Activated naive CD8-positive, alpha-beta T cell treated with anti-CD3 and anti-CD28 coated beads for 36 hours (primary cell): Measurements from ENCODE around the gene NENF. TPM values are rescaled to one million over a fixed set of nuclear protein-coding genes. Genes with fewer than 3 reads are reported as not detected.

Experiments used
- DNase-seq: peaks from one replicate; pipeline ENCODE4 v3.0.0; 2021
- H3K27ac Mint-ChIP-seq: one replicate; pipeline ENCODE4 v1.8.0; 2022; ENCODE audit warnings: mild to moderate bottlenecking, moderate library complexity, mixed read lengths
- H3K27me3 Mint-ChIP-seq: one replicate; pipeline ENCODE4 v1.8.0; 2022; ENCODE audit warnings: mild to moderate bottlenecking, mixed read lengths
- H3K36me3 Mint-ChIP-seq: one replicate; pipeline ENCODE4 v1.8.0; 2021; ENCODE audit warnings: mild to moderate bottlenecking, mixed read lengths
- H3K4me1 Mint-ChIP-seq: one replicate; pipeline ENCODE4 v1.8.0; 2021; ENCODE audit warnings: mixed read lengths
- H3K4me3 Mint-ChIP-seq: one replicate; pipeline ENCODE4 v1.8.0; 2022; ENCODE audit warnings: mild to moderate bottlenecking, moderate library complexity, mixed read lengths
- H3K9me3 Mint-ChIP-seq: one replicate; pipeline ENCODE4 v1.8.0; 2022; ENCODE audit warnings: mixed read lengths
- total RNA-seq, 2 experiments: library from RNA; stranded (reverse); gene quantifications; one replicate each; pipeline ENCODE4 v1.2.3, GENCODE V29; 2021

The NENF gene
- total RNA-seq, 2 experiments from 2014 or later = 36.4 to 38.7 TPM

DNA sequence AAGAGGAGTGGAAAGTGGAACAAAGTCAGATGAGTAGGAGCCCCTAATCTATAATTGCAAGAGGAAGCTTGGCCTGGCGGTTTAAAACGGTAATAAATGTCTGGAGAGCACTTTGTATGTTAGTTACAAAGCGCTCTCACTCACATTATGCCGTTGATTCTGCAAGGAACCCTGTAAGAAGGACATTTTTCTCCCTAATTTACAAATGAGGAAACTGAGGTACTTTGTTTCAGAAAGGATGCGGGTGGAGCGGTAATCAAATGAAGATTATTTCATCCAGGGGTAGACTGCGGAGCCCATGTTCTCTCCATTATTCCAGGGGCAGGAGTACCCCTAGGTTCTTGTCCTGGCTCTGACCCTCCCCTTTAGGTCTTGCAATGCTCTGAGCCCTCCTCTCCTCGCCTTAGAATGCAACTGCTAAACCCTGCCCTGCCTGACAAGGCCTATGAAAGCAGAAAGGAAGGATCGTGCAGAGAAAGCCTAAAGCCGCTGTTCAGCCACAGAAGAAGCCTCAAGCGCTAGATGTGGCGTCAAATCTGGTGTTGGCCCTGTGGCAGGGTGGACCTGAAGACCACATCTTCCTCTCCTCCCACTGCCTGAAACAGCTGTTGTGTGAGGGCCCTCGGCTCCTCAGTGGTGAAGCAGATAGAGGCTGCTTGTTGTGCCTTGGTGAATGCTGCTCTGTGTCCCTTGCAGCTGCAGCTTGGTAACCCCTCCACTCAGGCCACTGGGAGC, 17.4 kb upstream of the NENF start:
- H3K27me3 Mint-ChIP-seq = no peaks in the 10 kb centered on the region
- peak overlapping the region; percentile 95 for H3K27ac Mint-ChIP-seq
- H3K9me3 Mint-ChIP-seq = no peaks in the 10 kb centered on the region
- H3K36me3 Mint-ChIP-seq = peaks cover 18% of the 10 kb centered on the region
- peak; percentile 6 for DNase-seq
- H3K4me3 Mint-ChIP-seq = peak overlapping the region; percentile 98
- peaks cover 26% of the 10 kb centered on the region for H3K4me1 Mint-ChIP-seq

DNA sequence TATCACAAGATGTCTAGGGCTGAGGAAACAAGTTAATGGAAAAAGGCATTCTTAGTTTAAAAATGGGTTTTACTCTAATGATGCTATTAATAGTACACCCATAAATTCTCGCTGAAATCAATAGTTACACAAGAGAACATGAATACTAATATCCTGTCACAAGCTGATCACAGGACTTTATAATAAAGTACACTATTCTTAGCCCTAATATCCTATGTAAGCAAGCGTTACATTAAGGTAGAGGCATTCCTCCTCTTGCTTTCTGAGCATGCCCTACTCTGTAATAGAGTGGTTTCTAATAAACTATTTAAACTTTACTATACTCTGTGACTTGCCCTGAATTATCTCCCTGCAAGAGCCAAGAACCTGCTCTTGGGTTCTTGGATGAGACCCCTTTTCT, 11.6 kb upstream of the NENF start:
- no peak overlapping the region for H3K27ac Mint-ChIP-seq
- no peak overlapping the region for H3K4me3 Mint-ChIP-seq
- H3K9me3 Mint-ChIP-seq = no peaks in the 10 kb centered on the region
- no peaks in the 10 kb centered on the region for H3K4me1 Mint-ChIP-seq
- H3K27me3 Mint-ChIP-seq = peaks cover 6% of the 10 kb centered on the region
- no peaks in the 10 kb centered on the region for H3K36me3 Mint-ChIP-seq
- DNase-seq = no peak

GRCh38 chr1:212423879-212424278, 8.8 kb upstream of the NENF start:
- Mint-ChIP-seq H3K27me3 (peaks cover 6% of the 10 kb centered on the region), H3K9me3 (no peaks in the 10 kb centered on the region), H3K4me1 (no peaks in the 10 kb centered on the region), H3K27ac (no peak overlapping the region), H3K36me3 (no peaks in the 10 kb centered on the region), H3K4me3 (no peak overlapping the region)
- DNase-seq = no peak

- H3K27me3 Mint-ChIP-seq = peaks cover 5% of the 10 kb centered on the region
- no peaks in the 10 kb centered on the region for H3K36me3 Mint-ChIP-seq
- H3K4me1 Mint-ChIP-seq = peaks cover 21% of the 10 kb centered on the region
- H3K27ac Mint-ChIP-seq = no peak overlapping the region
- H3K4me3 Mint-ChIP-seq = no peak overlapping the region
- no peak for DNase-seq
- no peaks in the 10 kb centered on the region for H3K9me3 Mint-ChIP-seq
Measured at GRCh38 chr1:212428496-212428895, 4.2 kb upstream of the NENF start.

- Mint-ChIP-seq H3K36me3 (peaks cover 2% of the 10 kb centered on the region), H3K9me3 (no peaks in the 10 kb centered on the region)
Measured at GRCh38 chr1:212430416-212430815, 2.3 kb upstream of the NENF start.

DNA sequence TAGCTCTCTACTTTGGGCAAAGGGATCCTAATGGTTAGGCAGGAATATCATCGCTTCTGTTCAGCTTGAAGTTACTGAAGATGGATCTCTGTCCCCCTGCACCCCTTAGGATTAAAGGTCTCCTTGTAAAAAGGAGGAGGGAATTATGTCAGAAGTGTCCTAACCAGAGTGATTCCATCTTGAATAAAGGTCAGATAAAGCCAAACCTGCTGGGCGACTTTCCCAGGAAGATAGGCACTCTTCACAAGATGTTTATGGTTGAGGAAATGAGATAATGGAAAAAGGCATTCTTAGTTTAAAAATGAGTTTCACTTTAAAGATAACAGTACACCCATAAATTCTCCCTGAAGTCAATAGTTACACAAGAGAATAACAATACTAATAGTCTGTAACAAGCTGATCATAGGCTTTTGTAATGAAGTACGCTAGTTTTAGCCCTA, 1.7 kb upstream of the NENF start:
- DNase-seq = no peak
- Mint-ChIP-seq H3K36me3 (peaks cover 2% of the 10 kb centered on the region), H3K4me3 (no peak overlapping the region), H3K4me1 (peaks cover 26% of the 10 kb centered on the region), H3K9me3 (no peaks in the 10 kb centered on the region), H3K27ac (no peak overlapping the region), H3K27me3 (no peaks in the 10 kb centered on the region)

More at GRCh38 chr1:212430416-212430815, 2.3 kb upstream of the NENF start:
- Mint-ChIP-seq H3K4me1 (peaks cover 26% of the 10 kb centered on the region), H3K27me3 (no peaks in the 10 kb centered on the region), H3K27ac (no peak overlapping the region), H3K4me3 (no peak overlapping the region)
- no peak for DNase-seq

GRCh38 chr1:212431644-212432043, 1.1 kb upstream of the NENF start:
- Mint-ChIP-seq H3K27ac (peak overlapping the region; percentile 23), H3K36me3 (peaks cover 2% of the 10 kb centered on the region), H3K4me3 (peak overlapping the region; percentile 42), H3K27me3 (no peaks in the 10 kb centered on the region), H3K4me1 (peaks cover 26% of the 10 kb centered on the region), H3K9me3 (no peaks in the 10 kb centered on the region)
- no peak for DNase-seq

GRCh38 chr1:212432272-212432660, 454 bp upstream of the NENF start:
- Mint-ChIP-seq H3K27me3 (no peaks in the 10 kb centered on the region), H3K36me3 (peaks cover 2% of the 10 kb centered on the region), H3K9me3 (no peaks in the 10 kb centered on the region), H3K4me1 (peaks cover 31% of the 10 kb centered on the region), H3K27ac (peak overlapping the region; percentile 78), H3K4me3 (peak overlapping the region; percentile 73)
- no peak for DNase-seq

DNA sequence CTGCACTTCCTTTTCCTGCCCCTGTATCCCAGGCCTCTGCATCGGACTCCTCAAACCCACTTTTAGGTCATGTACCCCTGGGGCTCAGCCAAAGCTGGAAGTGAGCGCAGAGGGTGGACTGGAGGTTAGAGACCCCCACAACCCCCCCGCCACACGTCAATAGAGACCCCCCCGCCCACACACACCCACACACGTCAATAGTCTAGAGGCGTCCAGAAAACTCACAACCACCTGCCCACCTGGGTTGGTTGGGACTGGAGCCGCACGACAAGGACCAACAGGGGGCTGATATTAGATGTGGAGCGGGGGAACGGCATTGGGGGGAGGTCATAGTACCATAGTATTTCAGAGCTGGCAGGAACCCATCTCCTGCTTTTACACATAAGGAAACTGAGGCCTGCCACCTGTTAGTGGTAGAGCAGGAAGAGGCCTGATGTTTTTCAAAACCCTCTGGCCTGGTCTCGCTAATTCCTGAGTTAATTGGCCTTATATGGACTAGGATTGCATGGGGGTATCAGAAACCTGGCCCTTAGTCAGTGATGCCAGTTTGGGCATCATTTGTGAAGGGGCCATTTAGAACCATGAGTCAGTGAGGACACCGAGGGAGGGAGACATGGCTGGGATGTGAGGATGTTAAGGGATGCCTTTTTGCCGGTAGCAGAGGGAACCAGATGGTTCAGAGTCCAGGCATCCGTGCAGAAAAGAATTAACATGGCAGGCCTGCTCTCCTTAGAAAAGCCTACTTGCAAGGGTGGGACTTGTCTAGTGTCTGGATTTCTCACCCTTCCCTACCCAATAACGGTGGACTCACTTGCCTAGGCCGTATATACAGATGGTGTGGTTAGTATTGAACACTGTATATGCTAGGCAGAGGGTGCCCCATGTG, 1.1 kb downstream of the NENF start:
- Mint-ChIP-seq H3K27ac (no peak overlapping the region), H3K4me3 (peak overlapping the region; percentile 74), H3K27me3 (no peaks in the 10 kb centered on the region), H3K4me1 (peaks cover 40% of the 10 kb centered on the region), H3K36me3 (peaks cover 2% of the 10 kb centered on the region), H3K9me3 (no peaks in the 10 kb centered on the region)
- no peak for DNase-seq

DNA sequence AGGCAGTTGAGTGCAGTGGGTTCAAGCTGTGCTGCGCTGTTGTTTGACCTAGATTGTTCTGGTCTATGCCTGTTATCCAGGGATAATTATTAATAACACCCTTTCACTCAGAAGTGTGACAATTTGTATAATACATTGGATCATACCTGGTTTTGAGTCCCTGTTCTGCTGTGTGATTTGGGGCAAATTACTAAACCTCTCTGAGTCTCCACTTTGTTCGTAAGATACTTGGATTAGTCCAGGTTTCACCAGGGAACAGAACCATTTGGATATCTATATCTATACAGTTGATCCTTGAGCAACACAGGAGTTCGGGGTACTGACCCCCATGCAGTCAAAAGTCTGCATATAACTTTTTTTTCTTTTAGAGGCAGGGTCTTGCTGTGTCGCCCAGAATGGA, 2.3 kb downstream of the NENF start:
- Mint-ChIP-seq H3K36me3 (peaks cover 2% of the 10 kb centered on the region), H3K27me3 (no peaks in the 10 kb centered on the region), H3K9me3 (no peaks in the 10 kb centered on the region), H3K4me3 (no peak overlapping the region), H3K27ac (no peak overlapping the region), H3K4me1 (peaks cover 40% of the 10 kb centered on the region)
- no peak for DNase-seq

- H3K4me3 Mint-ChIP-seq = no peak overlapping the region
- H3K36me3 Mint-ChIP-seq = peaks cover 2% of the 10 kb centered on the region
- H3K27ac Mint-ChIP-seq = no peak overlapping the region
- peak; percentile 7 for DNase-seq
- no peaks in the 10 kb centered on the region for H3K27me3 Mint-ChIP-seq
- H3K9me3 Mint-ChIP-seq = no peaks in the 10 kb centered on the region
- H3K4me1 Mint-ChIP-seq = peaks cover 21% of the 10 kb centered on the region
Measured at GRCh38 chr1:212437179-212437798, 4.6 kb downstream of the NENF start.

GRCh38 chr1:212438831-212439237, 6.1 kb downstream of the NENF start:
- Mint-ChIP-seq H3K27ac (no peak overlapping the region), H3K27me3 (no peaks in the 10 kb centered on the region), H3K4me1 (peaks cover 17% of the 10 kb centered on the region), H3K36me3 (peaks cover 2% of the 10 kb centered on the region), H3K4me3 (no peak overlapping the region), H3K9me3 (no peaks in the 10 kb centered on the region)
- DNase-seq = no peak

DNA sequence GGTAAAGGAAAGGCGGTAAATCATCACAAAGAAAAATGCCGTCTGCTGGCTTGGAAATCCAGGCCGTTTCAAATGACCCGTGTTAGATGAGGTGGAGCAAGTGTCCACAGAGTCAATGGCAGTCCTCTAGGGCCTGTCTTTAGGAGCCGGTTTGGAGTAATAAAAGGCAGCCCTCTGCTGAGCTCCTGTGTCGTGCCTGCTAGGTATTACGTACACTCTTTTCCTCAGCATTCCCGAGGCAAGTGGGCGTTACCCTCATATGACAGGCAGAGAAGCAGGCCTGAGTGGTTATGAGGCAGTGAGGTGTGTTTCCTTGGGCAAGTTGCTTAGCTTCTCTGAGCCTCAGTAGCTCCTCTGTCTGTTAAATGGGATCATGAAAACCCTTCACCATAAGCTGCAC, 7.7 kb downstream of the NENF start:
- no peak for DNase-seq
- Mint-ChIP-seq H3K36me3 (peaks cover 6% of the 10 kb centered on the region), H3K27ac (no peak overlapping the region), H3K9me3 (no peaks in the 10 kb centered on the region), H3K27me3 (no peaks in the 10 kb centered on the region), H3K4me1 (peaks cover 14% of the 10 kb centered on the region), H3K4me3 (no peak overlapping the region)

- no peak overlapping the region for H3K27ac Mint-ChIP-seq
- H3K4me3 Mint-ChIP-seq = no peak overlapping the region
- H3K27me3 Mint-ChIP-seq = no peaks in the 10 kb centered on the region
- peaks cover 8% of the 10 kb centered on the region for H3K36me3 Mint-ChIP-seq
- no peak for DNase-seq
- peaks cover 8% of the 10 kb centered on the region for H3K4me1 Mint-ChIP-seq
- no peaks in the 10 kb centered on the region for H3K9me3 Mint-ChIP-seq
Measured at GRCh38 chr1:212442408-212442807, 9.7 kb downstream of the NENF start.

- H3K27ac Mint-ChIP-seq = no peak overlapping the region
- no peak for DNase-seq
- no peak overlapping the region for H3K4me3 Mint-ChIP-seq
- no peaks in the 10 kb centered on the region for H3K27me3 Mint-ChIP-seq
- peaks cover 8% of the 10 kb centered on the region for H3K36me3 Mint-ChIP-seq
- no peaks in the 10 kb centered on the region for H3K4me1 Mint-ChIP-seq
- no peaks in the 10 kb centered on the region for H3K9me3 Mint-ChIP-seq
Measured at GRCh38 chr1:212446333-212446732, 13.6 kb downstream of the NENF start.
